Smooth muscle cell (in vitro differentiated cells): ENCODE data around the gene GLS. TPM values are rescaled to one million over a fixed set of nuclear protein-coding genes. Genes with fewer than 3 reads are reported as not detected.
A peak's percentile ranks its signal among the peaks of the same experiment; 100 is the strongest.

Source experiments
- DNase-seq: peaks from one replicate; lab custom pipeline; 2025; ENCODE audit not compliant: unreplicated experiment; lab: John Stamatoyannopoulos, UW
- H2AFZ ChIP-seq: fragments of 200-600 bp; sonication (generic); 2 replicates; pipeline ENCODE4 v1.6.0; 2016; ENCODE audit warnings: antibody characterized with exemption, low read depth, mild to moderate bottlenecking
- H3F3A ChIP-seq: fragments of 200-600 bp; sonication (generic); 2 replicates; pipeline ENCODE4 v1.6.0; 2017; ENCODE audit warnings: antibody characterized with exemption, low read depth
- H3K27ac ChIP-seq: fragments of 200-600 bp; sonication (generic); 2 replicates; pipeline ENCODE4 v1.5.1; 2016; ENCODE audit warnings: low read depth, mild to moderate bottlenecking
- H3K27me3 ChIP-seq: fragments of 200-600 bp; sonication (generic); 2 replicates; pipeline ENCODE4 v1.6.1; 2016; ENCODE audit warnings: low read depth, mild to moderate bottlenecking
- H3K36me3 ChIP-seq: fragments of 200-600 bp; sonication (generic); 2 replicates; pipeline ENCODE4 v1.5.1; 2016; ENCODE audit warnings: low read depth
- H3K4me1 ChIP-seq: fragments of 200-600 bp; sonication (generic); 2 replicates; pipeline ENCODE4 v1.5.1; 2016; ENCODE audit warnings: low read depth
- H3K4me2 ChIP-seq: fragments of 200-600 bp; sonication (generic); 2 replicates; pipeline ENCODE4 v1.6.0; 2016; ENCODE audit warnings: mild to moderate bottlenecking
- H3K4me3 ChIP-seq: fragments of 200-600 bp; sonication (generic); 2 replicates; pipeline ENCODE4 v1.5.1; 2016; ENCODE audit warnings: mild to moderate bottlenecking
- H3K79me2 ChIP-seq: fragments of 200-600 bp; sonication (generic); 2 replicates; pipeline ENCODE4 v1.6.0; 2016; ENCODE audit warnings: low read depth, mild to moderate bottlenecking
- H3K9ac ChIP-seq: fragments of 200-600 bp; sonication (generic); 2 replicates; pipeline ENCODE4 v1.6.0; 2016; ENCODE audit warnings: low read depth
- H3K9me3 ChIP-seq: fragments of 200-600 bp; sonication (generic); replicated peaks from 2 replicates; pipeline ENCODE4 v1.5.1; 2016; ENCODE audit warnings: low read depth
- H4K20me1 ChIP-seq: fragments of 200-600 bp; sonication (generic); 2 replicates; pipeline ENCODE4 v1.6.0; 2016; ENCODE audit warnings: low read depth
- CTCF ChIP-seq: fragments of 200-600 bp; sonication (generic); IDR thresholded peaks from 2 replicates; pipeline ENCODE4 v1.5.1; 2017; ENCODE audit warnings: borderline replicate concordance, mild to moderate bottlenecking, antibody characterized with exemption; ENCODE audit not compliant: insufficient read depth, poor library complexity, severe bottlenecking
- WGBS: methylation state at CpG from one replicate; pipeline ENCODE4 v1.1.7; 2016; ENCODE audit warnings: low lambda C conversion rate; 5-methylcytosine and 5-hydroxymethylcytosine counted together
- polyA plus RNA-seq: library from polyadenylated mRNA; unstranded; fragments of >200 nt; fragmentation: Nextera tagmentation; extraction: Ambion mirVana; gene quantifications from 2 replicates; pipeline ENCODE4 v1.2.1, GENCODE V29; 2016
- total RNA-seq: library from RNA; depleted of rRNA; stranded (reverse); fragments of >200 nt; gene quantifications from 2 replicates; pipeline ENCODE4 v1.2.3, GENCODE V29; 2014

Gene GLS
- total and polyA plus RNA-seq, 2 experiments from 2014 or later, result 76.2 to 454 TPM

GRCh38 chr2:190912726-190913125, 32.1 kb downstream of the GLS start:
- H3K9ac ChIP-seq, result no peak overlapping the region
- no peak for DNase-seq
- no peak overlapping the region for H2AFZ ChIP-seq
- H3K9me3 ChIP-seq, result no peaks in the 10 kb centered on the region
- 79% methylated on average over 5 of the region's 5 CpGs for WGBS
- peaks cover 18% of the 10 kb centered on the region for H3K36me3 ChIP-seq
- H3K4me3 ChIP-seq, result no peak overlapping the region
- H3K79me2 ChIP-seq, result peaks cover 52% of the 10 kb centered on the region
- H3K4me1 ChIP-seq, result no peaks in the 10 kb centered on the region
- no peak overlapping the region for H3K4me2 ChIP-seq
- peaks cover 94% of the 10 kb centered on the region for H4K20me1 ChIP-seq
- H3K27ac ChIP-seq, result peak overlapping the region; percentile 72
- no peak for TF ChIP-seq CTCF
- H3K27me3 ChIP-seq, result no peaks in the 10 kb centered on the region
- H3F3A ChIP-seq, result peaks cover 16% of the 10 kb centered on the region

- Histone ChIP-seq H3K36me3 (peaks cover 24% of the 10 kb centered on the region), H2AFZ (no peak overlapping the region), H3K9ac (no peak overlapping the region), H3K9me3 (no peaks in the 10 kb centered on the region), H3F3A (peaks cover 24% of the 10 kb centered on the region), H3K4me2 (no peak overlapping the region), H4K20me1 (peaks cover 94% of the 10 kb centered on the region), H3K4me3 (no peak overlapping the region), H3K79me2 (peaks cover 43% of the 10 kb centered on the region), H3K4me1 (no peaks in the 10 kb centered on the region), H3K27ac (peak overlapping the region; percentile 38), H3K27me3 (no peaks in the 10 kb centered on the region)
- DNase-seq, result no peak
- no peak for TF ChIP-seq CTCF
Observed at GRCh38 chr2:190913725-190914124, 33.1 kb downstream of the GLS start.

GRCh38 chr2:190916829-190917228, 36.2 kb downstream of the GLS start:
- Histone ChIP-seq H3K27me3 (no peaks in the 10 kb centered on the region), H3K36me3 (peaks cover 45% of the 10 kb centered on the region), H3K4me3 (no peak overlapping the region), H3K4me1 (no peaks in the 10 kb centered on the region), H3K79me2 (peaks cover 49% of the 10 kb centered on the region), H3F3A (peaks cover 23% of the 10 kb centered on the region), H3K4me2 (no peak overlapping the region), H3K27ac (no peak overlapping the region), H4K20me1 (peaks cover 95% of the 10 kb centered on the region), H3K9me3 (no peaks in the 10 kb centered on the region), H3K9ac (no peak overlapping the region), H2AFZ (no peak overlapping the region)
- TF ChIP-seq CTCF, result no peak
- 98% methylated on average over 3 of the region's 3 CpGs for WGBS
- no peak for DNase-seq

- H3K9me3 ChIP-seq, result no peaks in the 10 kb centered on the region
- H3K4me3 ChIP-seq, result no peak overlapping the region
- no peak for DNase-seq
- H3K9ac ChIP-seq, result no peak overlapping the region
- peaks cover 98% of the 10 kb centered on the region for H4K20me1 ChIP-seq
- no peak overlapping the region for H2AFZ ChIP-seq
- H3F3A ChIP-seq, result peaks cover 27% of the 10 kb centered on the region
- H3K36me3 ChIP-seq, result peaks cover 73% of the 10 kb centered on the region
- H3K27me3 ChIP-seq, result no peaks in the 10 kb centered on the region
- H3K79me2 ChIP-seq, result peaks cover 39% of the 10 kb centered on the region
- H3K4me1 ChIP-seq, result peaks cover 3% of the 10 kb centered on the region
- no peak for TF ChIP-seq CTCF
- H3K4me2 ChIP-seq, result no peak overlapping the region
- 93% methylated on average over 3 of the region's 3 CpGs for WGBS
- peak overlapping the region; percentile 6 for H3K27ac ChIP-seq
Observed at GRCh38 chr2:190920085-190920484, 39.5 kb downstream of the GLS start.
